MM.1S (cell line): ENCODE measurements around the gene KCTD7.

Source experiments
- CTCF ChIP-seq: fragments of 300-600 bp; sonication (generic); IDR thresholded peaks from 2 replicates; pipeline ENCODE4 v1.5.1; 2016; ENCODE audit warnings: antibody characterized with exemption, low read length, mixed read lengths
- EZH2 ChIP-seq: fragments of 300-600 bp; sonication (generic); optimal IDR thresholded peaks from 2 replicates; pipeline ENCODE3; 2017; ENCODE audit warnings: low read depth, mild to moderate bottlenecking, antibody characterized with exemption, low read length, mixed read lengths

DNA sequence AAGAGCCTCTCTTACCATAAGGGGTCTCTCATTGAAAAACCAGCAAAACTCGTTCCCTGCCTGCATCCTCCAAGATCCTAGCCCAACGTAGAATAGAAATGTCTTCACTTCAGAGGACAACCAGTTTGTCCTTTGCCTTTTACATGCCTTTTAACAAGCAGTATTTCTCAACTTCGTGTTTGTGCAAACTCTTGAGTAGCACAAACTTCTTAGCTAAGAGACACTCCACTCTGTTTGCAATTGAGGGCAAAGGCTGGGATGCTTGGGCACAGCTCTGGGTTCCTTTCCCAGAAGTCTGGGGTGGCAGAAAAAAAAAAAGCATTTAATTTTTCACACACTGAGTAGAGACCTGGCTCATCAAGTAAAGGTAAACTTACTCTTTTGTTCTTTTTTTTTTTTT lies 19.5 kb upstream of the KCTD7 start:
- TF ChIP-seq CTCF (no peak), EZH2 (no peak)
